Forelimb muscle (tissue), 1 donor: ENCODE data around the gene TXNRD1. TPM values are rescaled to one million over a fixed set of nuclear protein-coding genes. Genes with fewer than 3 reads are reported as not detected.
A peak's percentile ranks its signal among the peaks of the same experiment; 100 is the strongest.
"Not testable (repeated sequence)": the region's sequence is repeated elsewhere in the genome, so short reads cannot be mapped to it uniquely, and the experiment has no call there.

Source experiments
- DNase-seq: peaks from one replicate; pipeline ENCODE4 v3.0.0-alpha.2; 2013; ENCODE audit warnings: low read depth
- polyA plus RNA-seq: library from polyadenylated mRNA; unstranded; fragments of 120-200 nt; gene quantifications from one replicate; pipeline ENCODE4 v1.2.1, GENCODE V29; 2013; ENCODE audit not compliant: insufficient read length

Gene TXNRD1
- polyA plus RNA-seq, 1 donor = 42.0 TPM

DNA sequence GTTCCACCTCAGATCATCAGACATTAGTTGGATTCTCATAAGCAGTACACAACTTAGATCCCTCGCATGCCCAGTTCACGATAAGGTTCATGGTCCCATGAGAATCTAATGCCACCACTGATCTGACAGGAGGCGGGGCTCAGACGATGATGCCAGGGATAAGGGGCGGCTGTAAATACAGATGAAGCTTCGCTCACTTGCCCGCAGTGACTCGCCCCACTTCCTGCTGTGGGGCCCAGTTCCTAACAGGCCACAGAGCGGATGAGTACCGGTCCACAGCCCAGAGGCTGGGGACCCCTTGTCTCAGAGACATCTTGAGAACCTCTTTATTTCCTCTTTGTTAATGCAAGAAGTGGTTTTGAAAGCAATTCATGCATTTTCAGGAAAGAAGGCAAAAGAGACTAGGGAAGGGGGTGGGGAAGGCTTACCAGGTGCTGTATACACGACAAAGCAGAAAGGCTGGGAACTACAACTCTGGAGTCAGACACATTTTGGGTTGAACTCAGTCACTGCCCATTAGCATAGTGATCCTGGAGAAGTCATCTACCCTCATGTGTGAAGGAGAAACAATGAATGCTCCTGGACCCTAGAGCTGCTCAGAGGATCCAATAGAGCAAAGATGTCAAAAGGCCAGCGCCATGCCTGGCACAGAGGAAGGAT lies 156.6 kb downstream of the TXNRD1 start:
- no peak for DNase-seq

- DNase-seq = no peak
These were observed 157.2 kb downstream of the TXNRD1 start for GRCh38 chr12:104372721-104373335.

DNA sequence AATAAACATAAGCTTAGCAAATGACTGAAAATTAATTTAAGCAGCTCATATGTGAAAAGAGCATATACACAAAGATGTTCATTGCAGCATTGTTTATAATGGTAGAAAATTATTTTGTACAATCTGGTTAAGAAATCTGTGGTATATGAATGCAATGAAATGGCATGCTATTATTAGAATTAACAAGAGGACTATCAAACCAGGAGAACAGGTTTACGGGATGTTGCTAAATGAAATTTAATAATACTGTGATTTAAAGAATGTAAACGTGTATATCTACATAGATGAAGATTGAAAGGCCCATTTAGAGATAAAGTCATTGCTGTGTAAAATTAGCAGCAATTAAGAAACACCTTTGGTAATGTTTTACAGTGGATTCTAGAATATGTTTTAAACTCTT lies 158.5 kb downstream of the TXNRD1 start:
- DNase-seq = no peak

DNA sequence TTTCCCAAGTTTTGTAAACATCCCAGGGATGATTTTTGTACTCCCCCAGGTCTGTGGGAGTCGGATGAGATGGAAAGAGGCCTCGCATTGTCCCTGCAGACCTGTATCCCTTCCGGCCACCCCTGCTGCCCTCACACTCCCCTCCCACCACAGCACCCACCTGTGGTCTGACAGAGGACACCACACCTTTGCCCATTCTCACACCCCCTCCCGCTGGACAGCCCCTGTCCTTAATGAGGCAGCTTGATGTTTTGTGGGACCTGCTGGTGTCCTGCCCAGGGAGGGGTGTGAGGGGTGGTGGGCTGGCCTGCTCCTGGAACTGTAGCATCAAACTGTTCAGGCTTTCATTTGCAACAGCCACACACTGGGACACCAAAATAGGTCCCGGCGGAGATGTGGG lies 159.2 kb downstream of the TXNRD1 start:
- no peak for DNase-seq

- DNase-seq = no peak
These were observed 160.2 kb downstream of the TXNRD1 start for GRCh38 chr12:104375775-104376174.

DNA sequence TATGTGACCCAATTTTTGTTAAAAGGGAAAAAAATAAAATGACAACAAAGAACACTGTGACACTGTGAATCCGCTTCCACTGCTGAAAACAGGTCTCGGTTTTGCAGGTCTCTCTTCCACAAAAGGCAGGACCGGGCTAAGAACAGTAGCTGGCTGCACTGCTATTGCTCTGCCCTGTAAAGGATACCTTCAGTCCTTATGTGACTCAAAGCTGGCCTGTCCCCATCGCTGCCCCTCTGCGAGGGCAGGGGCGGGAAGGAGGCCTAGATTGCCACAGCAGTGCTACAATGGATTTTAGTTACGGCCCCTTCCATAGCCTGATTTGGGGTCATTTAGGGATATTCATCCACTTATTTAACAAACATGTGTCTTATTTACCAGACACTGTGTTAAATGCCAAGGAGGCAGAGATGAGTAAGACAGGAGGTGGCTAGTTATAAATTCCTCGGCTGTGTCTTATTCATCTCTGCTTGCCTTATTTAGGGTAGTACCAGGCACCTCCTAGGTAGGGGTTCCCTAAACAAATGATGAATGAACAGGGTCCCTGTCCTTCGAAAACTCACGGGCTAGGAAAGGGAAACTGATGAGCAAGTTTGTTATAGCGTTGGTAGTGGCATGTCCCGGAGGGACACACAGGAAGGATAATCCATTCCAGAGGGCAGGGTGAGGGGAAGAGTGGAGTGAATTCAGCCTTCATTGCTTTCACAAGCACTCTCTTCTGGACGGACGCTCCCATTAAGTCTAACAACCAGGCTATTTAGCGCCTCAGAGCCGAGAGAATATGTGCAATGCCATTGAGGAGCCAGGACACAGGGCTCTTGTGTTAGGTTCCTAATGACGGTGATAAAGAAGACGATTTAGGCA lies 161.3 kb downstream of the TXNRD1 start:
- DNase-seq = no peak

DNA sequence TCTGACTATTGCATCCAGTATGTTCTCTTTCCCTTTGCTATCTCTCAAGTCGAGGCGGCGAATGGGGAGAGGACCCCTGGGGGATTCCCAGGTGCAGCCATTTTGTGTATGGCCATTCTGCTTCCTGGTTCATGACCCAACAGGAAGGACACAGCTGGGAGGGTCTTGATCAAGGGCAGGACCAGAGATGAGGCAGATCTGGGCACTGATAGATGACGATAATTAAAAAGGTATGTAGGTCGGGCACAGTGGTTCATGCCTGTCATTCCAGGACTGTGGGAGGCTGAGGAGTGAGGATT lies 161.9 kb downstream of the TXNRD1 start:
- no peak for DNase-seq

- no peak for DNase-seq
These were observed 162.8 kb downstream of the TXNRD1 start for GRCh38 chr12:104378427-104378826.

GRCh38 chr12:104381341-104381730 lies 165.8 kb downstream of the TXNRD1 start:
- DNase-seq = no peak

- DNase-seq = peak; percentile 38
These were observed 166.3 kb downstream of the TXNRD1 start for GRCh38 chr12:104381731-104382480.

DNA sequence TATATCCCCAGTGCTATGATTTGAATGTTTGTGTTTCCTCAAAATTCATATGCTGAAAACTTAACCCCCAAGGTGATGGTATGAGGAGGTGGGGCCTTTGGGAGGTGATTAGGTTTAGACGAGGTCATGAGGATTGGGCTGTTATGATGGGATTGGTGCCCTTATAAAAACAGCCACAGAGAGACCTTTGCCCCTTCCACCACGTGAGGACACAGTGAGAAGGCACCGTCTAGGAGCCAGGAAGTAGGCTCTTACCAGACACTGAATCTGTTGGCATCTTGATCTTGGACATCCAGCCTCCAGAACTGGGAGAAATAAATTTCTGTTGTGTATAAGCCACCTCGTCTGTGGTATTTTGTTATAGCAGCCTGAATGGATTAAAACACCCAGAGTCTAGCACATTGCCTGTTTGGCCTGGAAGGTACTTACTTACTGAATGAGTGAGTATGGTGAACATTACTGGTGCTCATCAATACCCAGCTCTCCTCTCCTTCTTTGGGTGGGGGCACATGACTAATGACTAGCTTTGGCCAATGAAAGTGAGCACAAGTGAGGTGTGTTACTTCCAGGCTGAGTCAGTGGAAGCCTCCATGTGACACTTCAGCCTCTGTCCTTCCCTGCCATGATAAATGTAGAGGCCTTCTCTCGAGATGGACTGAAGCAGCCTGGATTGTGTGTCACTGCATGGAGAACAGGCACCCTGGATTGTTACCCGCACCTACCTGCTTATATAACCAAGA lies 168.7 kb downstream of the TXNRD1 start:
- no peak for DNase-seq

DNA sequence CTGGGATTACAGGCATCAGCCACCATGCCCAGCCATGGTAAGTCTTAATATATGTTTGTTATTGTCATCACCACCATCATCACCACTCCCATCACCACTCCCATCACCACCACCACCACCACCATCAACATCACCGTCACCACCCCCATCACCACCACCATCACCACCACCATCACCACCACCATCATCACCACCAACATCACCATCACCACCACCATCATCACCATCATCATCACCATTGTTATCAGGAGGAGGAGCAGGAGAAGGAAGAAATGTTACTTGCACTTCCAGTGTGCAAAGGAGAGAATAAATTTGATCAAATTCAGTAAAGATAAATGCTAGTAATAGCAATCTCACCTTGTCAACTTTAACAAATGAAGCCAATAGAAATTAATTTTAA lies 169.9 kb downstream of the TXNRD1 start:
- DNase-seq = no peak

GRCh38 chr12:104386461-104386860 lies 170.9 kb downstream of the TXNRD1 start:
- DNase-seq = no peak

- DNase-seq = no peak
These were observed 171.6 kb downstream of the TXNRD1 start for GRCh38 chr12:104387190-104387589.

- DNase-seq = not testable (repeated sequence)
These were observed 178.5 kb downstream of the TXNRD1 start for GRCh38 chr12:104394086-104394485.

Other genes starting within 250 kb of the TXNRD1 start
- gene TDG, start 249.9 kb upstream of the TXNRD1 start, polyA plus RNA-seq = 32.5 TPM
- gene GLT8D2, start 165.6 kb upstream of the TXNRD1 start, polyA plus RNA-seq = 51.9 TPM
- gene HCFC2, start 151.2 kb upstream of the TXNRD1 start, polyA plus RNA-seq = 34.3 TPM
- 35.1 TPM for gene NFYB, start 77.6 kb upstream of the TXNRD1 start, polyA plus RNA-seq
- 1.4 TPM for gene EID3, start 88.0 kb downstream of the TXNRD1 start, polyA plus RNA-seq
- gene CHST11, start 241.2 kb downstream of the TXNRD1 start, polyA plus RNA-seq = 2.0 TPM